GM23338 (cell line): Measurements from ENCODE around the gene TUB. TPM values are rescaled to one million over a fixed set of nuclear protein-coding genes. Genes with fewer than 3 reads are reported as not detected.

ENCODE experiments used
- ATAC-seq: fragments of 200-7000 bp; cut with Tn5 transposase; 3 replicates; pipeline ENCODE4 v1.9.1; 2020
- DNase-seq: peaks from one replicate; pipeline ENCODE4 v3.0.0-alpha.2; 2015; ENCODE audit warnings: low spot score
- H2AFZ ChIP-seq: fragments of 200-600 bp; sonication (generic); 2 replicates; pipeline ENCODE4 v1.8.0; 2016; ENCODE audit warnings: antibody characterized with exemption, mild to moderate bottlenecking, moderate library complexity
- H3F3A ChIP-seq: fragments of 200-600 bp; sonication (generic); replicated peaks from 2 replicates; pipeline ENCODE4 v1.8.0; 2017; ENCODE audit warnings: antibody characterized with exemption, mixed run types, low read depth
- H3K27ac ChIP-seq: fragments of 200-600 bp; sonication (generic); 2 replicates; pipeline ENCODE4 v1.6.1; 2016; ENCODE audit warnings: low read depth
- H3K27me3 ChIP-seq: fragments of 200-600 bp; sonication (generic); 2 replicates; pipeline ENCODE4 v1.8.0; 2016; ENCODE audit warnings: mild to moderate bottlenecking, mixed run types, moderate library complexity; ENCODE audit not compliant: insufficient read depth
- H3K36me3 ChIP-seq: fragments of 200-600 bp; sonication (generic); 2 replicates; pipeline ENCODE4 v1.8.0; 2016; ENCODE audit warnings: mild to moderate bottlenecking; ENCODE audit not compliant: insufficient read depth
- H3K4me1 ChIP-seq: fragments of 200-600 bp; sonication (generic); 2 replicates; pipeline ENCODE4 v1.8.0; 2016; ENCODE audit warnings: mild to moderate bottlenecking, moderate library complexity; ENCODE audit not compliant: insufficient read depth
- H3K4me2 ChIP-seq: fragments of 200-600 bp; sonication (generic); 2 replicates; pipeline ENCODE4 v1.7.1; 2017; ENCODE audit warnings: mixed run types
- H3K4me3 ChIP-seq: fragments of 200-600 bp; sonication (generic); 2 replicates; pipeline ENCODE4 v1.6.1; 2016; ENCODE audit warnings: mixed run types
- H3K79me2 ChIP-seq: fragments of 200-600 bp; sonication (generic); replicated peaks from 2 replicates; pipeline ENCODE4 v1.8.0; 2017; ENCODE audit warnings: mild to moderate bottlenecking; ENCODE audit not compliant: insufficient read depth
- H3K9me2 ChIP-seq: fragments of 200-600 bp; sonication (generic); 2 replicates; pipeline ENCODE4 v1.8.0; 2017; ENCODE audit not compliant: insufficient read depth
- H4K20me1 ChIP-seq: fragments of 200-600 bp; sonication (generic); replicated peaks from 2 replicates; pipeline ENCODE4 v1.8.0; 2017; ENCODE audit warnings: mild to moderate bottlenecking; ENCODE audit not compliant: insufficient read depth
- H3K27ac Mint-ChIP-seq: 2 replicates; pipeline ENCODE4 v1.8.0; 2020; ENCODE audit warnings: inconsistent platforms, mild to moderate bottlenecking, moderate library complexity, mixed read lengths
- H3K27me3 Mint-ChIP-seq: 3 replicates; pipeline ENCODE4 v1.8.0; 2022; ENCODE audit warnings: low read depth, mild to moderate bottlenecking, moderate library complexity, mixed read lengths, inconsistent platforms; ENCODE audit not compliant: insufficient read depth, poor library complexity
- H3K36me3 Mint-ChIP-seq: 3 replicates; pipeline ENCODE4 v1.8.0; 2021; ENCODE audit warnings: low read depth, mild to moderate bottlenecking, inconsistent platforms, moderate library complexity, mixed read lengths
- H3K4me1 Mint-ChIP-seq: 3 replicates; pipeline ENCODE4 v1.8.0; 2020; ENCODE audit warnings: mild to moderate bottlenecking, inconsistent platforms, mixed read lengths
- H3K4me3 Mint-ChIP-seq: 3 replicates; pipeline ENCODE4 v1.8.0; 2021; ENCODE audit warnings: moderate library complexity, mild to moderate bottlenecking, inconsistent platforms, mixed read lengths
- H3K9me3 Mint-ChIP-seq: 3 replicates; pipeline ENCODE4 v1.8.0; 2020; ENCODE audit warnings: moderate library complexity, mild to moderate bottlenecking, inconsistent platforms, mixed read lengths
- CTCF ChIP-seq, 2 experiments: fragments of 200-600 bp in 1 of 2; sonication (generic) in 1 of 2; conservative IDR thresholded peaks; 2 replicates each; pipeline versions ENCODE4 v1.5.1 to v1.6.1; 2016 to 2017; ENCODE audit warnings: antibody characterized with exemption in 2 of 2, low read depth in 2 of 2, mild to moderate bottlenecking in 2 of 2, moderate library complexity in 1 of 2
- EZH2 ChIP-seq: fragments of 200-600 bp; sonication (generic); IDR thresholded peaks from one replicate; pipeline ENCODE4 v1.8.0; 2017; ENCODE audit warnings: antibody characterized with exemption, mild to moderate bottlenecking, low read depth; ENCODE audit not compliant: unreplicated experiment
- JUNB ChIP-seq: IDR thresholded peaks from one replicate; pipeline ENCODE4 v1.6.1; 2016; ENCODE audit warnings: antibody characterized with exemption; ENCODE audit not compliant: unreplicated experiment
- NANOG ChIP-seq: IDR thresholded peaks from 2 replicates; pipeline ENCODE4 v1.6.1; 2016; ENCODE audit warnings: antibody characterized with exemption, borderline replicate concordance
- POLR2AphosphoS5 ChIP-seq: IDR thresholded peaks from 2 replicates; pipeline ENCODE4 v1.6.1; 2016; ENCODE audit warnings: antibody characterized with exemption, low read depth
- STAT1 ChIP-seq: IDR thresholded peaks from one replicate; pipeline ENCODE4 v1.6.1; 2016; ENCODE audit warnings: antibody characterized with exemption; ENCODE audit not compliant: unreplicated experiment
- ZNF114 ChIP-seq: fragments of 250-450 bp; sonication (Bioruptor Pico); IDR thresholded peaks from 2 replicates; pipeline ENCODE4 v1.5.0; 2020; ENCODE audit warnings: mild to moderate bottlenecking, moderate library complexity
- ZNF462 ChIP-seq: fragments of 250-450 bp; sonication (Bioruptor Pico); IDR thresholded peaks from 2 replicates; pipeline ENCODE4 v1.5.0; 2020; ENCODE audit warnings: mild to moderate bottlenecking, moderate library complexity
- polyA plus RNA-seq: library from polyadenylated mRNA; unstranded; fragments of >200 nt; fragmentation: Nextera tagmentation; extraction: Ambion mirVana; gene quantifications from 2 replicates; pipeline ENCODE4 v1.2.1, GENCODE V29; 2016
- total RNA-seq: library from RNA; depleted of rRNA; stranded (reverse); fragments of >200 nt; shearing (Covaris generic); gene quantifications from 2 replicates; pipeline ENCODE4 v1.2.3, GENCODE V29; 2014
- TF ChIP-seq, protein P1 (sequence below): IDR thresholded peaks from 2 replicates; pipeline ENCODE4 v1.6.1; 2016; ENCODE audit warnings: antibody characterized with exemption
- TF ChIP-seq, protein P2 (sequence below): IDR thresholded peaks from one replicate; pipeline ENCODE4 v1.6.1; 2018; ENCODE audit warnings: antibody characterized with exemption; ENCODE audit not compliant: unreplicated experiment

The TUB gene
- total and polyA plus RNA-seq, 2 experiments from 2014 or later = 5.5 to 30.4 TPM

DNA sequence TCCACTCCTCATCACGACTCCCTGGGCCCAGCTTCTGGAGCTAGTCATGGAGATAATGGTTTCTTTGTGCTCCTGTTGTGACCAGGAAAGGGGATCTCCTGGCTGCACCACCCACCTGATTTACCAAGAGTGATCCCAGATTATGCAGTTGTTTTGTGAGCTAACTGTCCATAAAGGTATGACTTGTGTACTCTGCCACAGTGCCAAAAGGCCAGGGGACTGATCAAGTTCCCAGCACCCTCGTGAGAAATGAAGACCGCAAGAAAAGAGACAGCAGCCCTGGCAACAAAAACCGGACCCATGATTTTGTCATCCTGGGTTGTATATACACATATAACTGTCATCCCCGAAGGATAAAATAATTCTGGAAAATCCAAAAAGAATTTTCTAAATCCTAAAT is 26.6 kb downstream of the TUB start:
- H3K36me3 ChIP-seq = peaks cover 15% of the 10 kb centered on the region; the same call in 1 of the 2 replicates
- H3K79me2 ChIP-seq = no peaks in the 10 kb centered on the region
- Mint-ChIP-seq H3K27ac (no peak overlapping the region), H3K4me1 (no peaks in the 10 kb centered on the region), H3K36me3 (peaks cover 14% of the 10 kb centered on the region), H3K27me3 (no peaks in the 10 kb centered on the region), H3K4me3 (no peak overlapping the region), H3K9me3 (no peaks in the 10 kb centered on the region)
- no peaks in the 10 kb centered on the region for H3K4me1 ChIP-seq
- no peak for ATAC-seq
- no peak for DNase-seq
- H3K4me3 ChIP-seq = no peak overlapping the region
- no peak overlapping the region for H3K4me2 ChIP-seq
- no peaks in the 10 kb centered on the region for H3K27me3 ChIP-seq
- no peak overlapping the region for H3K27ac ChIP-seq
- no peak overlapping the region for H2AFZ ChIP-seq
- TF ChIP-seq JUNB (no peak), NANOG (no peak), ZNF114 (no peak), EZH2 (no peak), CTCF (conservative IDR thresholded peaks at IDR 0.05; ENCODE audit: low read depth in 2 of 2) (no peak), POLR2AphosphoS5 (no peak), ZNF462 (CRISPR knock-in tag) (no peak), STAT1 (no peak)
- TF ChIP-seq, protein P1, sequence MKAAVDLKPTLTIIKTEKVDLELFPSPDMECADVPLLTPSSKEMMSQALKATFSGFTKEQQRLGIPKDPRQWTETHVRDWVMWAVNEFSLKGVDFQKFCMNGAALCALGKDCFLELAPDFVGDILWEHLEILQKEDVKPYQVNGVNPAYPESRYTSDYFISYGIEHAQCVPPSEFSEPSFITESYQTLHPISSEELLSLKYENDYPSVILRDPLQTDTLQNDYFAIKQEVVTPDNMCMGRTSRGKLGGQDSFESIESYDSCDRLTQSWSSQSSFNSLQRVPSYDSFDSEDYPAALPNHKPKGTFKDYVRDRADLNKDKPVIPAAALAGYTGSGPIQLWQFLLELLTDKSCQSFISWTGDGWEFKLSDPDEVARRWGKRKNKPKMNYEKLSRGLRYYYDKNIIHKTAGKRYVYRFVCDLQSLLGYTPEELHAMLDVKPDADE = no peak
- TF ChIP-seq, protein P2, sequence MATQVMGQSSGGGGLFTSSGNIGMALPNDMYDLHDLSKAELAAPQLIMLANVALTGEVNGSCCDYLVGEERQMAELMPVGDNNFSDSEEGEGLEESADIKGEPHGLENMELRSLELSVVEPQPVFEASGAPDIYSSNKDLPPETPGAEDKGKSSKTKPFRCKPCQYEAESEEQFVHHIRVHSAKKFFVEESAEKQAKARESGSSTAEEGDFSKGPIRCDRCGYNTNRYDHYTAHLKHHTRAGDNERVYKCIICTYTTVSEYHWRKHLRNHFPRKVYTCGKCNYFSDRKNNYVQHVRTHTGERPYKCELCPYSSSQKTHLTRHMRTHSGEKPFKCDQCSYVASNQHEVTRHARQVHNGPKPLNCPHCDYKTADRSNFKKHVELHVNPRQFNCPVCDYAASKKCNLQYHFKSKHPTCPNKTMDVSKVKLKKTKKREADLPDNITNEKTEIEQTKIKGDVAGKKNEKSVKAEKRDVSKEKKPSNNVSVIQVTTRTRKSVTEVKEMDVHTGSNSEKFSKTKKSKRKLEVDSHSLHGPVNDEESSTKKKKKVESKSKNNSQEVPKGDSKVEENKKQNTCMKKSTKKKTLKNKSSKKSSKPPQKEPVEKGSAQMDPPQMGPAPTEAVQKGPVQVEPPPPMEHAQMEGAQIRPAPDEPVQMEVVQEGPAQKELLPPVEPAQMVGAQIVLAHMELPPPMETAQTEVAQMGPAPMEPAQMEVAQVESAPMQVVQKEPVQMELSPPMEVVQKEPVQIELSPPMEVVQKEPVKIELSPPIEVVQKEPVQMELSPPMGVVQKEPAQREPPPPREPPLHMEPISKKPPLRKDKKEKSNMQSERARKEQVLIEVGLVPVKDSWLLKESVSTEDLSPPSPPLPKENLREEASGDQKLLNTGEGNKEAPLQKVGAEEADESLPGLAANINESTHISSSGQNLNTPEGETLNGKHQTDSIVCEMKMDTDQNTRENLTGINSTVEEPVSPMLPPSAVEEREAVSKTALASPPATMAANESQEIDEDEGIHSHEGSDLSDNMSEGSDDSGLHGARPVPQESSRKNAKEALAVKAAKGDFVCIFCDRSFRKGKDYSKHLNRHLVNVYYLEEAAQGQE = no peak
- H4K20me1 ChIP-seq = peaks cover 8% of the 10 kb centered on the region
- H3F3A ChIP-seq = no peaks in the 10 kb centered on the region
- H3K9me2 ChIP-seq = no peaks in the 10 kb centered on the region
